CD14-positive monocyte (primary cell): Measurements from ENCODE around the gene CDC34. TPM values are rescaled to one million over a fixed set of nuclear protein-coding genes. Genes with fewer than 3 reads are reported as not detected.

ENCODE experiments used
- DNase-seq, 3 donors: peaks; one replicate each; pipeline ENCODE4 v3.0.0-alpha.2; 2011 to 2022
- H2AFZ ChIP-seq: 2 replicates; pipeline ENCODE4 v1.6.0; 2012; ENCODE audit warnings: mild to moderate bottlenecking, low read depth, low read length, inconsistent platforms; ENCODE audit not compliant: insufficient read depth, poor library complexity, severe bottlenecking
- H3K27ac ChIP-seq, 2 donors: 1 replicate in 1 of 2; 2 replicates in 1 of 2; pipeline ENCODE4 v1.5.1; 2012 to 2013; ENCODE audit warnings: low read length in 2 of 2, control low read depth in 1 of 2, inconsistent platforms in 1 of 2, low read depth in 1 of 2, mild to moderate bottlenecking in 1 of 2
- H3K27me3 ChIP-seq, 2 donors: one replicate each; pipeline versions ENCODE4 v1.6.0 to v1.6.1; 2011 to 2013; ENCODE audit warnings: low read length in 2 of 2; ENCODE audit not compliant: control insufficient read depth in 2 of 2, insufficient read depth in 2 of 2
- H3K36me3 ChIP-seq, 2 donors: replicated peaks in 1 of 2; 1 replicate in 1 of 2; 2 replicates in 1 of 2; pipeline versions ENCODE4 v1.5.1 to v1.6.1; 2012 to 2013; ENCODE audit warnings: low read length in 2 of 2, control low read depth in 1 of 2, inconsistent platforms in 1 of 2, mild to moderate bottlenecking in 1 of 2; ENCODE audit not compliant: insufficient read depth in 2 of 2, control insufficient read depth in 1 of 2
- H3K4me1 ChIP-seq, 2 donors: 1 replicate in 1 of 2; 2 replicates in 1 of 2; pipeline versions ENCODE4 v1.5.1 to v1.6.1; 2012 to 2013; ENCODE audit warnings: low read length in 2 of 2, control low read depth in 1 of 2, inconsistent platforms in 1 of 2, mild to moderate bottlenecking in 1 of 2, moderate library complexity in 1 of 2; ENCODE audit not compliant: insufficient read depth in 2 of 2, control insufficient read depth in 1 of 2
- H3K4me2 ChIP-seq: replicated peaks from 2 replicates; pipeline ENCODE3; 2012; ENCODE audit warnings: low read length, moderate library complexity, mild to moderate bottlenecking; ENCODE audit not compliant: poor library complexity, severe bottlenecking; ENCODE audit errors: extremely low read depth
- H3K4me3 ChIP-seq, 3 experiments: fragments of 200-600 bp in 1 of 3; sonication (generic) in 1 of 3; replicated peaks in 1 of 3; 1 replicate in 2 of 3; 2 replicates in 1 of 3; pipeline ENCODE4 v1.5.1; 2011 to 2013; ENCODE audit warnings: low read length in 3 of 3, mild to moderate bottlenecking in 3 of 3, control low read depth in 2 of 3, low read depth in 2 of 3, inconsistent platforms in 1 of 3, moderate library complexity in 1 of 3
- H3K79me2 ChIP-seq: 2 replicates; pipeline ENCODE4 v1.6.0; 2012; ENCODE audit warnings: mild to moderate bottlenecking, control low read depth, inconsistent platforms, low read length, moderate library complexity; ENCODE audit not compliant: insufficient read depth
- H3K9ac ChIP-seq: 2 replicates; pipeline ENCODE4 v1.6.0; 2017; ENCODE audit warnings: low read length, mild to moderate bottlenecking; ENCODE audit not compliant: insufficient read depth, poor library complexity, severe bottlenecking
- H3K9me3 ChIP-seq, 2 donors: replicated peaks in 1 of 2; 1 replicate in 1 of 2; 2 replicates in 1 of 2; pipeline versions ENCODE4 v1.5.1 to v1.6.1; 2012 to 2013; ENCODE audit warnings: low read length in 2 of 2, control low read depth in 1 of 2; ENCODE audit not compliant: control insufficient read depth in 1 of 2, insufficient read depth in 1 of 2
- H4K20me1 ChIP-seq: 2 replicates; pipeline ENCODE4 v1.6.0; 2012; ENCODE audit warnings: mild to moderate bottlenecking, low read length, control low read depth, moderate library complexity; ENCODE audit not compliant: insufficient read depth
- H3K27ac Mint-ChIP-seq, 7 donors: one replicate each; pipeline ENCODE4 v1.8.0; 2020; ENCODE audit warnings: mild to moderate bottlenecking in 7 of 7, mixed read lengths in 7 of 7, moderate library complexity in 6 of 7, inconsistent platforms in 2 of 7
- H3K27me3 Mint-ChIP-seq, 3 donors: one replicate each; pipeline ENCODE4 v1.8.0; 2021 to 2022; ENCODE audit warnings: low read depth in 3 of 3, mild to moderate bottlenecking in 3 of 3, mixed read lengths in 3 of 3, moderate library complexity in 3 of 3, inconsistent platforms in 1 of 3
- H3K36me3 Mint-ChIP-seq, 2 donors: one replicate each; pipeline ENCODE4 v1.8.0; 2020; ENCODE audit warnings: mixed read lengths in 2 of 2, inconsistent platforms in 1 of 2, mild to moderate bottlenecking in 1 of 2
- H3K4me1 Mint-ChIP-seq: one replicate; pipeline ENCODE4 v1.8.0; 2020; ENCODE audit warnings: mild to moderate bottlenecking, mixed read lengths
- H3K4me3 Mint-ChIP-seq, 2 donors: one replicate each; pipeline ENCODE4 v1.8.0; 2020; ENCODE audit warnings: mild to moderate bottlenecking in 2 of 2, mixed read lengths in 2 of 2, moderate library complexity in 1 of 2
- H3K9me3 Mint-ChIP-seq, 7 donors: one replicate each; pipeline ENCODE4 v1.8.0; 2020 to 2022; ENCODE audit warnings: mixed read lengths in 7 of 7, mild to moderate bottlenecking in 6 of 7, moderate library complexity in 6 of 7, inconsistent platforms in 2 of 7
- CTCF ChIP-seq: fragments of 200-600 bp; IDR thresholded peaks from one replicate; pipeline ENCODE4 v1.8.0; 2022; ENCODE audit warnings: antibody characterized with exemption, mild to moderate bottlenecking
- WGBS: methylation state at CpG from one replicate; pipeline ENCODE4 v1.1.5; 2013; ENCODE audit warnings: missing lambda C conversion rate; ENCODE audit not compliant: insufficient coverage; 5-methylcytosine and 5-hydroxymethylcytosine counted together
- intact Hi-C, 2 donors: fragments of 100-400 bp; cut with micrococcal nuclease; formaldehyde crosslinking; loops; one replicate each; pipeline versions ENCODE4 v1.15.0 to v1.15.1; 2023
- polyA plus RNA-seq, 3 donors: library from polyadenylated mRNA; depleted of rRNA in 1 of 3; unstranded in 2 of 3; stranded (reverse) in 1 of 3; fragments of 300-500 nt in 2 of 3; fragments of >200 nt in 1 of 3; fragmentation: Illumina TruSeq in 2 of 3; gene quantifications; 1 replicate in 2 of 3; 2 replicates in 1 of 3; pipeline ENCODE4 v1.2.3, GENCODE V29; 2012 to 2021

Gene CDC34
- polyA plus RNA-seq, 3 donors: 25.2 to 49.2 (median 43.0) TPM

GRCh38 chr19:493391-494170 is 38.0 kb upstream of the CDC34 start:
- Histone ChIP-seq H3K79me2 (no peaks in the 10 kb centered on the region), H3K4me2 (no peak overlapping the region), H4K20me1 (no peaks in the 10 kb centered on the region), H3K27ac (no peak overlapping the region), H3K36me3 (no peaks in the 10 kb centered on the region), H2AFZ (no peak overlapping the region), H3K4me1 (peaks cover 7 to 10% of the 10 kb centered on the region in 2 donors), H3K9ac (no peak overlapping the region), H3K27me3 (peaks cover 9 to 32% of the 10 kb centered on the region in 2 donors), H3K4me3 (no peak overlapping the region), H3K9me3 (peaks cover 2 to 3% of the 10 kb centered on the region in 2 donors)
- intact Hi-C loops: no loop called here
- Mint-ChIP-seq H3K27ac (no peak overlapping the region), H3K36me3 (no peaks in the 10 kb centered on the region), H3K4me3 (peak overlapping the region in 1 of 2 donors; percentile 26), H3K27me3 (peaks cover 29 to 47% (median 43%) of the 10 kb centered on the region in 3 donors), H3K9me3 (peaks cover 1 to 24% (median 18%) of the 10 kb centered on the region in 7 donors), H3K4me1 (peaks cover 6% of the 10 kb centered on the region)
- WGBS: 68% methylated on average over 16 of the region's 23 CpGs
- no peak for DNase-seq
- no peak for TF ChIP-seq CTCF

- Histone ChIP-seq H3K79me2 (no peaks in the 10 kb centered on the region), H3K4me1 (peaks cover 7% of the 10 kb centered on the region in 2 donors), H3K27ac (no peak overlapping the region), H4K20me1 (no peaks in the 10 kb centered on the region), H3K4me3 (no peak overlapping the region), H3K36me3 (no peaks in the 10 kb centered on the region), H3K4me2 (no peak overlapping the region), H2AFZ (no peak overlapping the region), H3K27me3 (peaks cover 15 to 41% of the 10 kb centered on the region in 2 donors), H3K9me3 (peaks cover 5 to 10% of the 10 kb centered on the region in 2 donors), H3K9ac (no peak overlapping the region)
- DNase-seq: no peak
- Mint-ChIP-seq H3K4me1 (peaks cover 5% of the 10 kb centered on the region), H3K27ac (peak overlapping the region in 1 of 7 donors; percentile 48), H3K27me3 (peaks cover 35 to 55% (median 50%) of the 10 kb centered on the region in 3 donors), H3K36me3 (peaks cover 0 to 4% of the 10 kb centered on the region in 2 donors), H3K4me3 (peak overlapping the region in 1 of 2 donors; percentile 35), H3K9me3 (peaks cover 1 to 30% (median 21%) of the 10 kb centered on the region in 7 donors)
- intact Hi-C loops: no loop called here
- 34% methylated on average over 22 of the region's 22 CpGs for WGBS
- no peak for TF ChIP-seq CTCF
These were observed 37.1 kb upstream of the CDC34 start for GRCh38 chr19:494171-495080.
